Coronary artery (tissue), 2 donors: Measurements from ENCODE around the gene CDK3.

ENCODE experiments used
- DNase-seq: peaks from one replicate; pipeline ENCODE4 v3.0.0-alpha.2; 2017; ENCODE audit warnings: low spot score
- H3K27ac ChIP-seq, 2 donors: fragments of 200-600 bp; sonication (generic); one replicate each; pipeline ENCODE4 v1.5.1; 2016 to 2019
- H3K4me3 ChIP-seq: fragments of 200-600 bp; sonication (generic); 2 replicates; pipeline ENCODE4 v1.5.1; 2016; ENCODE audit warnings: mild to moderate bottlenecking, moderate library complexity
- CTCF ChIP-seq: fragments of 200-600 bp; sonication (generic); IDR thresholded peaks from one replicate; pipeline ENCODE4 v1.5.1; 2019; ENCODE audit warnings: antibody characterized with exemption

CDK3 gene

DNA sequence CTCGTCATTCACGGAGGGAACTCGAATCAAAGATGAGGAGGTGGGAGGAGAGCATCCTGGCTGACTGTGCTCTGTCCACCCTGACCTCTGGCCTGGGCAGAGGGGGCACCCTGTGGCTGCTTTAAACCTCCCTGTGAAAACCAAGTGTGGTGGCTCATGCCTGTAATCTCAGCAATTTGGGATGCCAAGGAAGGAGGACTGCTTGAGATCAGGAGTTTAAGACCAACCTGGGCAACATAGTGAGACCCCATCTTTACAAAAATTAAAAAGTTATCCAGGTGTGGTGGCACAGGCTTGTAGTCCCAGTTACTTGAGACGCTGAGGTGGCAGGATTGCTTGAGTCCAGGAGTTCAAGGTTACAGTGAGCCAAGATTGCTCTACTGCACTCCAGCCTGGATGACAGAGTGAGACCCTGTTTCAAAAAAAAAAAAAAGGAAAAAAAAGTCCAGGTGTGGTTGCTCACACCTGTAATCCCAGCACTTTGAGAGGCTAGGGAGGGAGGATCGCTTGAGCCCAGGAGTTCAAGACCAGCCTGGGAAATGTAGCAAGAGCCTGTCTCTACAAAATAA lies 5.8 kb upstream of the CDK3 start:
- Histone ChIP-seq H3K4me3 (no peak overlapping the region), H3K27ac (no peak overlapping the region)
- no peak for DNase-seq
- TF ChIP-seq CTCF = no peak

GRCh38 chr17:75995385-75995925 lies 5.2 kb upstream of the CDK3 start:
- DNase-seq = no peak
- TF ChIP-seq CTCF = no peak
- no peak overlapping the region for H3K27ac ChIP-seq
- no peak overlapping the region for H3K4me3 ChIP-seq

DNA sequence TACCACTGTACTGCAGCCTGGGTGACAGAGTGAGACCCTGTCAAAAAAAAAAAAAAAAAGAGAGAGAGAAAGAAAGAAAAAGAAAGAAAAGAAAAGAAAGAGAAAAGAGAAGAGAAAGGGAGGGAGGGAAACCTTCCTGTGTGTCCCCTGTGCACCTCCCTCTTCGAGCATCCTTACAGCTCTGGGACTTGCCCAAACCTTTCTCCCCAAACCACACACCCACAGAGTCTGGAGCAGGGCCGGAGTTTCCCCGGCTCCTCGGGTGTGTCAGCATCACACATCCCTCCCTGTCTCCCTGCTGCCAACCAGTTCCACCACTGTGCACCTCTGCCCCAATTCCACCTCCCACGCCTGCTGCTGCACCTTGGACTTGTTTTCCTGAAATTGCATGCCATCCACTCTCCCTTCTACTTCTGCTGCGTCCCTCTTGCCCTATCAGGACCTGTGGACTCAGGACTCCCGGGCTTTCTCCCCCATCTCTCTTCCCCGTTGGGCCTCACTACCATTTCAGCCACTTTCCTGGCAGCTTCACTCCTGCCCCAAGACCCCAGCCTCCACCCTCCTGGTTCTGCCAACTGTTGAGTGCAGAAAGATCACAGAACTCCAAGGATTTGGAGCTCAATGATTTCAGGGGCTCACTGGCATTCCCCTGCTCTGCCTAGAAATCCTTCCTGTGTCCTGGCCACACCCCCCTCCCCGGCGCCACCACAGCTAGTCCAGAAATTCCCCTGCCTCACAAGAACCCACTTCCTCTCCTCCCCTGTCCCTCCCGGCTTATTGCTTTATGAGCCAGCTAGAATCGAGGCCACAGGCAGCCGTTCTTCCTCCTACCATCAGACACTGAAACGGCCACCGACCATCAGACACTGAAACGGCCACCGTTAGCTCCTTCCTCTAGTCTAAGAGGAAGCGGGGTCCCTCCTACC lies 3.7 kb upstream of the CDK3 start:
- TF ChIP-seq CTCF = no peak
- DNase-seq = no peak
- Histone ChIP-seq H3K4me3 (no peak overlapping the region), H3K27ac (no peak overlapping the region)

GRCh38 chr17:75998327-75998795 lies 2.3 kb upstream of the CDK3 start:
- DNase-seq = no peak
- TF ChIP-seq CTCF = no peak
- Histone ChIP-seq H3K27ac (no peak overlapping the region), H3K4me3 (no peak overlapping the region)

DNA sequence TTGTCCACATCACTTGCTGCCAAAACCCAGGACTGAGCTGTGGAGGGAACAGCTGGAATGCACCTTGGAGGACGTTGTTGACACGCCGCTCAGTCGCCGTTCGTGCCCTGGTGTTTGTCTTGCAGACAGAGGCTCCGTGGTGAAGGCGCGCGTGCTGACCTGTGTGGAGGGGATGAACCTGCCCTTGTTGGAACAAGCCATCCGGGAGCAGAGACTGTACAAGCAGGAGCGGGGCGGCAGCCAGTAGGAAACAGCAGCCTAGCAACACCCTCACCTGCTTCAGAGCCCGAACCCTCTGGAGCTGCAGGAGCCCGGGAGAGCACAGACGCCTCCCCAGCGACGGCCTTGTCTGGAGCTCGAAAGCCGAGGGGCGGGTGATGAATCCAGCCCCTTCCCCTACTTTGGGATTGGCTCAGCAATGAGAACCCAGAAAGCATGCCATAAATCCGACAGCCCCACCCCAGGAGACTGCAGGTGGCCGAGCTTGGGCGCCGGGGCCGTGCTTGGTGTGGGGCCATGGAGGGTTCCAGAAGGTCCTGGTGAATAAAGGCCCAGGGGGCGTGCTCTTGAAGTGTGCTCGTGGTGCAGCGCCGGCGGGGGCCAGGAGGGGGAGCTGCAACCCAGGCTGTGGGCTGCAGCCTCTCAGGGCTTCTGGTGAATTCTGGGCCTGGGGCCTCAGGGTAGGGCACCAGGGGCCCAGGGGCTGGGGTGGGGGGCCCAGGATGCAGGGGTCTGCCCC lies 470 bp upstream of the CDK3 start:
- Histone ChIP-seq H3K27ac (no peak overlapping the region), H3K4me3 (no peak overlapping the region)
- peak; percentile 67 for DNase-seq
- TF ChIP-seq CTCF = peak; percentile 34

GRCh38 chr17:76002100-76002499 lies 1.4 kb downstream of the CDK3 start:
- no peak overlapping the region for H3K27ac ChIP-seq
- H3K4me3 ChIP-seq = no peak overlapping the region
- no peak for DNase-seq
- no peak for TF ChIP-seq CTCF
